ENCODE data around the gene GIMAP6. TPM values are rescaled to one million over a fixed set of nuclear protein-coding genes. Genes with fewer than 3 reads are reported as not detected.
A peak's percentile ranks its signal among the peaks of the same experiment; 100 is the strongest.

The GIMAP6 gene
- total RNA-seq, 2 donors from 2014 or later, result 4.8 to 7.1 TPM

DNA sequence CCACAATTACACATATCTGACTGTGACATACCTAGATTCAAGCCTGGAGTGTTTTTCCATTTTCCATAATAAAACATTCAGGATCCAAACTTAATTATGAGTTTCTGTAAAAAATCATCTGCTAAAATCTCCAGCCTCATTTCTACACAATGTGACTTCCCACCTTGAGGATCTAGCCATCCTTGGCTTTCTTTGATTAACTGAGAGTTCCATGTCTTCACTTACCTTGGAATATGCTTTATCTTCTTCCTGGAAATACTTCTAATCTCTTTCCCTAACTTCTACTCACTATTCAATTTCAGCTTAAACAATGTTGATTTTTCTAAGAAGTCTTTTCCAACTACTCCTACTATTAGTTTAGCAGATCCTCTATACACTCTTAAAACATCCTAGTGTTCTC is 36.8 kb upstream of the GIMAP6 start:
- TF ChIP-seq, protein P1, sequence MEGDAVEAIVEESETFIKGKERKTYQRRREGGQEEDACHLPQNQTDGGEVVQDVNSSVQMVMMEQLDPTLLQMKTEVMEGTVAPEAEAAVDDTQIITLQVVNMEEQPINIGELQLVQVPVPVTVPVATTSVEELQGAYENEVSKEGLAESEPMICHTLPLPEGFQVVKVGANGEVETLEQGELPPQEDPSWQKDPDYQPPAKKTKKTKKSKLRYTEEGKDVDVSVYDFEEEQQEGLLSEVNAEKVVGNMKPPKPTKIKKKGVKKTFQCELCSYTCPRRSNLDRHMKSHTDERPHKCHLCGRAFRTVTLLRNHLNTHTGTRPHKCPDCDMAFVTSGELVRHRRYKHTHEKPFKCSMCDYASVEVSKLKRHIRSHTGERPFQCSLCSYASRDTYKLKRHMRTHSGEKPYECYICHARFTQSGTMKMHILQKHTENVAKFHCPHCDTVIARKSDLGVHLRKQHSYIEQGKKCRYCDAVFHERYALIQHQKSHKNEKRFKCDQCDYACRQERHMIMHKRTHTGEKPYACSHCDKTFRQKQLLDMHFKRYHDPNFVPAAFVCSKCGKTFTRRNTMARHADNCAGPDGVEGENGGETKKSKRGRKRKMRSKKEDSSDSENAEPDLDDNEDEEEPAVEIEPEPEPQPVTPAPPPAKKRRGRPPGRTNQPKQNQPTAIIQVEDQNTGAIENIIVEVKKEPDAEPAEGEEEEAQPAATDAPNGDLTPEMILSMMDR (IDR thresholded peaks at IDR 0.05), result no peak
- Histone ChIP-seq H3K27ac (no peak overlapping the region), H3K27me3 (no peaks in the 10 kb centered on the region), H3K9ac (ENCODE audit: low read depth in 2 of 2, low read length in 2 of 2) (no peak overlapping the region), H3K4me3 (no peak overlapping the region), H3K9me3 (no peaks in the 10 kb centered on the region), H3K4me1 (no peaks in the 10 kb centered on the region), H3K36me3 (no peaks in the 10 kb centered on the region)
- intact Hi-C loops (cut with DNase I), result no loop called here
- DNase-seq, result no peak

DNA sequence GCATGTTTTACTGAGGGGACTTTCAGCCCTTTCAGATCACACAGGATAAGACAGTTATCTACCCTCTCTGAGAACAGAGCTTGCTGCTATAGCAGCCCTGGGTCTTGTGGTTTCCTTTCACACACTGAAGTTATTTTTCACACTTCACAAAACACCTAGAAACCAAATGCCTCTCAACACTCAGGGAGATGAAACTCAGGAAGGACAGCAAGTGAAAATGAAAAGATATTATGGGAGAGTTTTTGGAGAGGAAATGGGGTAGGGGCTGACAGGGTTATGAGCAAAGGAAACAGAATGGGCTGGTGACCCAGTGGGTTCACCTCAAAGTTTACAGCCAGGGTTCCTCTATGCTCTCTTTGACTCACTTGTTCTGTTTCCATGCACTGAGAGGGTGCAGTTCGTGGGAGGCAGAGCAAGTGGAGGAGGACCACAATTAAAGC is 36.3 kb upstream of the GIMAP6 start:
- no peak for DNase-seq
- Histone ChIP-seq H3K27ac (no peak overlapping the region), H3K9me3 (no peaks in the 10 kb centered on the region), H3K36me3 (no peaks in the 10 kb centered on the region), H3K9ac (ENCODE audit: low read depth in 2 of 2, low read length in 2 of 2) (no peak overlapping the region), H3K4me1 (no peaks in the 10 kb centered on the region), H3K27me3 (no peaks in the 10 kb centered on the region), H3K4me3 (no peak overlapping the region)
- TF ChIP-seq, protein P1 (IDR thresholded peaks at IDR 0.05), result no peak
- intact Hi-C loops (cut with DNase I), result no loop called here

DNA sequence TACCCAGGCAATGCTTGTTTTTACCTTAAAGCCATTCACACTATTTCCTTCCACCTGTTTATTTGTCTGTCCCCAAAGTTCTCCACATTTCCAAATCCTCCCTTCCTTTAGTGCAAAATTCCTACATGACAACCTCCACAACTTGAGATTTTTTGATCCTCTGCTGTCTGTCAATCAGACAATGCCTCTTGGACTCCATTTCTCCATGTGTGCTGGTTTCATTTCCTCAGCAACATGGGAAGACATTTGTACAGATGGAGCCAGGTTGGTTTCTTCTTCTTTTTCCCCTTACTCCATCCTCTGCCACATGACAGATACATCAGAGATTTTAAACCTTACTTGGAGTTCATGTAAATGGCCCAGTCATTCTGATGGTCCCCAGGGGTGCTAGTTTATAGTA is 34.2 kb upstream of the GIMAP6 start:
- Histone ChIP-seq H3K36me3 (no peaks in the 10 kb centered on the region), H3K27ac (peak overlapping the region; percentile 31), H3K9me3 (no peaks in the 10 kb centered on the region), H3K4me1 (no peaks in the 10 kb centered on the region), H3K9ac (ENCODE audit: low read depth in 2 of 2, low read length in 2 of 2) (no peak overlapping the region), H3K27me3 (no peaks in the 10 kb centered on the region), H3K4me3 (no peak overlapping the region)
- no peak for DNase-seq
- TF ChIP-seq, protein P1 (IDR thresholded peaks at IDR 0.05), result no peak
- intact Hi-C loops (cut with DNase I), result no loop called here

DNA sequence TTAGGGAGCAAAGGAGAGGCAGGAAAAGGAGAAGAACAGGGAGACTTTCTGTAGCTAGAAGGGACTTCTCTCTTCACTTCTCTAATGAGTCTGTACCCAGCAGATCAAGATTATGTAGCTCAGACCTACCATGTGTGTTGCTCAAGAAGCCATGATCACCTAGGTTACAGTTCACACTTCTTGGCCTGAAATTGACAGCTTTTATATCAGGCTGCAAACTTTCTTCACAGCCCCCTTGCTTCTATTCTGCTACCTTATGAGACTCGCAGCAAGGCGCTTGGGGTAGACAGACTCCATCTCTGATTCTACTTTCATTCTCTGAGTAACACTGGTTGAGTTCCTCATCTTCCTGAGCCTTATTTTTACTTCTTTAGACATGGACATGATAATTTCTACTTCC is 33.7 kb upstream of the GIMAP6 start:
- Histone ChIP-seq H3K4me3 (no peak overlapping the region), H3K27me3 (no peaks in the 10 kb centered on the region), H3K9me3 (no peaks in the 10 kb centered on the region), H3K4me1 (no peaks in the 10 kb centered on the region), H3K9ac (ENCODE audit: low read depth in 2 of 2, low read length in 2 of 2) (no peak overlapping the region), H3K27ac (peak overlapping the region; percentile 31), H3K36me3 (no peaks in the 10 kb centered on the region)
- TF ChIP-seq, protein P1 (IDR thresholded peaks at IDR 0.05), result no peak
- no peak for DNase-seq
- intact Hi-C loops (cut with DNase I), result no loop called here

DNA sequence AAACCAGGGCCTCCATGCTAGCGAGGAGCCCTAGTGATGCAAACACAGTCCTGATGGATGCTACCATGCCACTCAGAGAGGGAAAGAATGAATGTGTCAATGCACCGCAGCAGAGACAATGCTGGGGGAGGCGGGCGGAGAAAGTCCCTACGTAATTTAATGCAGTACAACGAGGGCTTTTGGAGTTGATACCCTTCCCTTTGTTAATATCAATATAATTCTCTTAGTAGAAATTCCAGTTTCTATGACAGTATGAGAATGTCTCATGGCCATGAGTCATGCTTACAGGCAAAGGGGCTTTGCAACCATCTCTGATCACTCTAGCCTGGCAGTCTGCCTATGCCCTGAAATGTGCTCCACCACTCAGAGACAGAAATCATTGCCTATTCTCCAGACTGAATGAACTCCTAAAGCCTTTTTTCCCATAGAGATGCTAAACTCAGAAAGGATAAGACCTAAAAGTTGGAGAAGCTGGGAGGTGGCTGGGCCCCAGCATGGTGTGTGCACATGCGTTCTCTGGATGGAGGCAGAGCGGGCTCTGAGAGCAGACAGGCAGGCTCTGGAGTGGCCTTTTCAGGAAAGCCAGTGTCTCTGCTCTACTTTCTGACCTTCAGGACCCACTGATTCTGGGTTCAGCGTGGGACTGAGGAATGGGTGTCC is 33.0 kb upstream of the GIMAP6 start:
- H3K27ac ChIP-seq, result peak overlapping the region; percentile 31
- TF ChIP-seq, protein P1 (IDR thresholded peaks at IDR 0.05), result no peak
- H3K9ac ChIP-seq (ENCODE audit: low read depth in 2 of 2, low read length in 2 of 2), result no peak overlapping the region
- no peaks in the 10 kb centered on the region for H3K27me3 ChIP-seq
- H3K36me3 ChIP-seq, result no peaks in the 10 kb centered on the region
- intact Hi-C loops (cut with DNase I), result no loop called here
- H3K9me3 ChIP-seq, result no peaks in the 10 kb centered on the region
- no peak overlapping the region for H3K4me3 ChIP-seq
- DNase-seq, result no peak
- no peaks in the 10 kb centered on the region for H3K4me1 ChIP-seq

Measured in colonic mucosa (tissue), 4 donors.